AG10803 (cell line): Measurements from ENCODE around the gene ABCF3.

Source experiments
- DNase-seq: peaks from one replicate; pipeline ENCODE4 v3.0.0; 2010; ENCODE audit warnings: low read depth
- H3K4me3 ChIP-seq: 2 replicates; pipeline ENCODE4 v1.5.1; 2011; ENCODE audit warnings: mild to moderate bottlenecking, low read length, control low read depth
- CTCF ChIP-seq: conservative IDR thresholded peaks from 2 replicates; pipeline ENCODE4 v1.5.1; 2011; ENCODE audit warnings: mild to moderate bottlenecking, low read length, control low read depth, inconsistent platforms

ABCF3 gene

GRCh38 chr3:184236033-184236410 lies 50.0 kb downstream of the ABCF3 start:
- no peak for TF ChIP-seq CTCF
- DNase-seq: no peak
- no peak overlapping the region for H3K4me3 ChIP-seq

GRCh38 chr3:184236636-184237035 lies 50.6 kb downstream of the ABCF3 start:
- TF ChIP-seq CTCF: no peak
- DNase-seq: no peak

GRCh38 chr3:184237211-184237610 lies 51.2 kb downstream of the ABCF3 start:
- no peak for DNase-seq
- no peak overlapping the region for H3K4me3 ChIP-seq
- no peak for TF ChIP-seq CTCF

More at GRCh38 chr3:184236636-184237035, 50.6 kb downstream of the ABCF3 start:
- no peak overlapping the region for H3K4me3 ChIP-seq

GRCh38 chr3:184237807-184238206 lies 51.8 kb downstream of the ABCF3 start:
- no peak for DNase-seq
- TF ChIP-seq CTCF: no peak
- H3K4me3 ChIP-seq: no peak overlapping the region

GRCh38 chr3:184238246-184238818 lies 52.3 kb downstream of the ABCF3 start:
- no peak for DNase-seq
- no peak overlapping the region for H3K4me3 ChIP-seq
- TF ChIP-seq CTCF: no peak

- no peak overlapping the region for H3K4me3 ChIP-seq
- DNase-seq: no peak
- TF ChIP-seq CTCF: no peak
Observed at GRCh38 chr3:184239221-184239620, 53.2 kb downstream of the ABCF3 start.

GRCh38 chr3:184239708-184240107 lies 53.7 kb downstream of the ABCF3 start:
- no peak for TF ChIP-seq CTCF
- DNase-seq: no peak
- no peak overlapping the region for H3K4me3 ChIP-seq
